ENCODE data around the gene TMEM252.
A peak's percentile ranks its signal among the peaks of the same experiment; 100 is the strongest.

TMEM252 gene

DNA sequence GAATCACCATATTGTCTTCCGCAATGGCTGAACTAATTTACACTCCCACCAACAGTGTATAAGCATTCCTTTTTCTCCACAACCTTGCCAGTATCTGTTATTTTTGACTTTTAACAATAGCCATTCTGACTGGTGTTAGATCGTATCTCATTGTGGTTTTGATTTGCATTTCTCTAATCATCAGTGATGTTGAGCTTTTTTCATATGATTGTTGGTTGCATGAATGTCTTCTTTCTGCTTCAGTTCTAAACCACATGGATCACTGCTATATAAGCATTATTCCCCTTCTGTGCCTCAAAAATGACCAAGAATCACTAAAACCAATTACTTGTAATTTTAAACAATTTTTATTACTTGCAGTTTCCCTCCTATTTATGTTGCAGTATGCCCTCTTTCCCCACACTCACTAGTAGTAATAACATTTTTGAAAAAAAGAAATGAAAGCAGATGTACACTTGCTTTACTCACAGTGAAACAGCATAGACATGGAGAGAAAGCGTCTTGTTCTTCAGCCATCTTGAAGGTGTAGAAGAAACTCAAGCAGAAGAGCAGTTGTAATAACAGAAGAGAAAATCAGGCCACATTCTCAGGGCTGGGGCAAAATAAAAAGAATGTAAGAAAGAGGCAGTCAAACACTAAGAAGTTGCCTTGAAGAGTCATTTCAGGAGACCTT, 4.5 kb upstream of the TMEM252 start:
- DNase-seq, result no peak
- intact Hi-C loops (cut with DNase I), result no loop called here

- intact Hi-C loops (cut with DNase I), result no loop called here
- no peak for DNase-seq
Measured at GRCh38 chr9:68541568-68541967, 885 bp upstream of the TMEM252 start.

DNA sequence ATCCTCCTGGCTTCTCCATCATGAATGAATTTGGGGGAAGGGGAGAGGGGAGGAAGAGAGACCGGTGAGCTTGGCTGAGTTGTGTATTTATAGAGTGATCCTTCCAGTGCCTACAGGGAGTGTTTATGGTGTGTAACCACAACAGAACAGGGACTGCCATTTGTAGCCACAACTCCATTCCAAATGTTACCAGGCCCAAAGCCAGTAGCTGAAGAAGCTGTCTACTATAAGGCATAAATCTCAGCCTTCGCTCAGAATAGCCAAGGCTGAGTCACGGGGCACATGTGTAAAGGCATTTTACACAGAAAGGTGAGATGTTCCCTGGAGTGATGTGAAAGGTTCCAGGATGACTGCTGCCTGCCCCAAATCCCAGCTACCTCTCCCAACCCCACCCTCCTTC, 2.5 kb downstream of the TMEM252 start:
- peak in 3 of 10 donors; percentile 25 to 82 (median 41) for DNase-seq
- intact Hi-C loops (cut with DNase I), result no loop called here

DNA sequence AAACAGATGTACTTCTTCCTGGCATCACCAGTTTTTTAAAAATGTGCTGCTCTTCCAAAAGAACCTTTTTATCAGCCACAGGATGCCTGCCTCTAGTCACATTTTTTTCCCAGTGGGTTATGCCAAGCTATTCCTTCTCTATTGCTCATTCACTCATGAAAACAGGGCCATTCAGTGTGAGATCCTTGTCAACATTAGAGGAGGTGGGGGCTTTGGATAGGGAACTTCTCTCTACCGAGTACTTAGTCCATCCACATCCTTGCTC, 3.1 kb downstream of the TMEM252 start:
- intact Hi-C loops (cut with DNase I), result no loop called here
- no peak for DNase-seq

- intact Hi-C loops (cut with DNase I), result no loop called here
- peak in 1 of 10 donors; percentile 49 for DNase-seq
Measured at GRCh38 chr9:68536876-68537615, 3.6 kb downstream of the TMEM252 start.

- intact Hi-C loops (cut with DNase I), result no loop called here
- no peak for DNase-seq
Measured at GRCh38 chr9:68533678-68534077, 7.0 kb downstream of the TMEM252 start.

GRCh38 chr9:68532131-68532530, 8.6 kb downstream of the TMEM252 start:
- intact Hi-C loops (cut with DNase I), result no loop called here
- no peak for DNase-seq

- DNase-seq, result no peak
- intact Hi-C loops (cut with DNase I), result no loop called here
Measured at GRCh38 chr9:68530618-68531017, 10.1 kb downstream of the TMEM252 start.

DNA sequence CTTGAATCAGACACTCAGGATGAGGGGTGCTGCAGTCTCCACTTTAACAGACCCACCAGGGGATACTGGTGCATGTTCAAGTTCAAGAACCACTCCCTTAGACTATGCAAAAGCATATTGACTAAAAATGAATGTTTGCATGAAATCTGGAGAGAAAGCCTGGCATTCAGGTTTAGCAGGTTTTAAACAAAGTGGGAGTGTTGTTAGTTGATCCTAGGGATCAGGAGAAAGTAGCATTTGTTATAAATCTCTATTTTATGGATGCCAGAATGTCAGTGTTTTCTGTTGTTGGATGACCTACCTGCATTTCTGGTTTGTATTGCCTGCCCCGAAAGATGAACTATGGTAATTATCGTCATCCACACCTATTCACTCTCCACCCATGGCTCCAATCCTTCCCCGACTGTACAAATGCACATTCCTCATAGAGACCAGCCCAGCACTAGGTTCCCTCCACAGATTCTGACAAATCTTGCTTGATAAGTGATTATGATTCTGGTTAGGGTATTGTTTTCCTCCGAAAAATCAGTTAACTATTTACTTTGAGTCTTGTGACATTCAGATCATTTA, 17.2 kb downstream of the TMEM252 start:
- no peak for DNase-seq
- intact Hi-C loops (cut with DNase I), result no loop called here

- intact Hi-C loops (cut with DNase I), result no loop called here
- DNase-seq, result no peak
Measured at GRCh38 chr9:68522954-68523353, 17.7 kb downstream of the TMEM252 start.

DNA sequence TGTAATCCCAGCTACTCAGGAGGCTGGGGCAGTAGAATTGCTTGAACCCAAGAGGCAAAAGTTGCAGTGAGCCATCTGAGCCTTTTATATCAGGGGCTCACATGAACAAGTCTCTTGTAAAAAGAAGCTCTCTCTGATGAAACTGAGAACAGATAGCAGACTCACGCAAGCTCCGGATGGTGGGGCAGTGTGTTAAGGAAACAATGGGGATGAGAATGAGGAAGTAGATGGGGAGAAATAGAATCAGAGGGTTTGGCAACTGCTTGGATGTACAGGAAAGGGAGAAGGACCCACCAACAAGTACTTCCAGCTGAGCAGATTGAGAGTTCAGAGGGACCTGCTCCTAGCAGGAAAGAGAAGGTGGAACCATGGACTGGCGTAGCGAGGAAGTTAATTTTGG, 18.6 kb downstream of the TMEM252 start:
- intact Hi-C loops (cut with DNase I), result no loop called here
- no peak for DNase-seq

DNA sequence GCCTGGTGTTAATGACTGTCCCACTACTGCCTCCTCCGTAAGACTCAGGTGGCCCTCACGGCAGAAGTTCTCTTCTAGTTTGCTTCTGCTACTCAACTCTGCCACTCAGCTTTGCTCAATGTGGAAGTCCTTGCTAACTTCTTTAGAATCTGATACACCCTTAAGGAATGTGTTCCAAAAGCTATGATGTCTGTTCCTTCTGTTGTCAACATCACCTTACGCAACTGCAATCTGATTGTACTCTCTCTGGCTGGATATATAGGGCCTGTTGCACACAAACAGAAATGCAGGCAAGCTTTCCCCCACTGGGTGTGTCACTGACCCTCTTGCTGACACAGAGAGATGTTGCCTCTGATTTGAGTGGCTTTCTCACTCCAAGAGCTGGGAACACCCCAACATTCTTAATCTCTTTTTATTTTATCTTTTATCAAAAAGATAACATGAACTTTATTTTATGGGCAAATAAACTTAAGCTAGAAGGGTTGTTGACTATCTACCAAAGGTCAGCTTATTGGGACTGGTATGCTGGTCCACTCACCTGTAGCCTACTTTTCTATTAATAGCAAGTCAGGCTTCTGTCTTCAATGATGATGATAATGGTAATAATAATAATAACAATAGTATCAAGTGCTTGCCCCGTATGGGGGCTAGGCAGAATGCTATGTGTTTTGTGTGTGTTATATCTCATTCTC, 25.2 kb downstream of the TMEM252 start:
- DNase-seq, result no peak
- intact Hi-C loops (cut with DNase I), result no loop called here

- no peak for DNase-seq
- intact Hi-C loops (cut with DNase I), result no loop called here
Measured at GRCh38 chr9:68513981-68514380, 26.7 kb downstream of the TMEM252 start.

GRCh38 chr9:68513385-68513784, 27.3 kb downstream of the TMEM252 start:
- intact Hi-C loops (cut with DNase I), result no loop called here

GRCh38 chr9:68509689-68510088, 31.0 kb downstream of the TMEM252 start:
- intact Hi-C loops (cut with DNase I), result loop anchor here (10.0 kb wide), 1 partner anchor 55 kb away; no protein-coding TSS in a partner anchor
- DNase-seq, result no peak

More at GRCh38 chr9:68513385-68513784, 27.3 kb downstream of the TMEM252 start:
- no peak for DNase-seq

- intact Hi-C loops (cut with DNase I), result loop anchor here (10.0 kb wide), 1 partner anchor 56 kb away; no protein-coding TSS in a partner anchor
- no peak for DNase-seq
Measured at GRCh38 chr9:68508547-68508946, 32.1 kb downstream of the TMEM252 start.

GRCh38 chr9:68507806-68508145, 32.9 kb downstream of the TMEM252 start:
- no peak for DNase-seq
- intact Hi-C loops (cut with DNase I), result loop anchor here (10.0 kb wide), 1 partner anchor 57 kb away; no protein-coding TSS in a partner anchor

- DNase-seq, result no peak
- intact Hi-C loops (cut with DNase I), result loop anchor here (10.0 kb wide), 1 partner anchor 58 kb away; no protein-coding TSS in a partner anchor
Measured at GRCh38 chr9:68507130-68507805, 33.4 kb downstream of the TMEM252 start.

GRCh38 chr9:68506551-68506950, 34.1 kb downstream of the TMEM252 start:
- intact Hi-C loops (cut with DNase I), result loop anchor here (10.0 kb wide), 1 partner anchor 58 kb away; no protein-coding TSS in a partner anchor
- DNase-seq, result no peak

GRCh38 chr9:68505681-68506409, 34.8 kb downstream of the TMEM252 start:
- intact Hi-C loops (cut with DNase I), result loop anchor here (10.0 kb wide), 1 partner anchor 59 kb away; no protein-coding TSS in a partner anchor
- no peak for DNase-seq

Measured in posterior cingulate gyrus (tissue), 11 donors.